ENCODE results near the gene MORN1.
A peak's percentile ranks its signal among the peaks of the same experiment; 100 is the strongest.

The MORN1 gene

DNA sequence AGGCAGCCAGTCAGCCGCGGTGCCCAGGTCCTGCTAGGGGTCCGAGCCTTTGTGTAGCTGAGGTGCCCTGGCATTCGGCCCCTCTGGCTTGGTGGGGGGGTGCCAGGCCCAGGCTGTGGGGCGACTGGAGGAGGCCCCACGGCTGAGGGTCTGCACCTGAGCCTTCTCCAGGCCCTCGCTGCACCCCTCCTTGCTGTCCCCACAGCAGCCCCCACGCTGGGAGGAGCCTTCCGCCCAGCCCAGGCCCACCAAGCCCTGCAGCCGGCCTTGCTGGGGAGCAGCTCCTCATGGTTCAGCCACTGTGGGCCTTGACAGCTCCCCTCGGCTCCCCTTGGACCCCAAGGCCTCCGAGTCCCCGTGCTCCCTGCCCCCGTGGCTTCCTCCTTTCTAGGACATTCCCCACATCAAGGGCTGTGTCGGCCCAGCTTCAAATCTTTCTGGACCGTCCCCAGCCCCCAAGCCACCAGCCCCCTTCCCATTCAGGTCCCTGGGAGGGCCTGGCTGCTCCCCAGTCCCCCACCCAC is 67.8 kb downstream of the MORN1 start:
- DNase-seq (ENCODE audit: low read depth in 4 of 4, low spot score in 1 of 4) = no peak

DNA sequence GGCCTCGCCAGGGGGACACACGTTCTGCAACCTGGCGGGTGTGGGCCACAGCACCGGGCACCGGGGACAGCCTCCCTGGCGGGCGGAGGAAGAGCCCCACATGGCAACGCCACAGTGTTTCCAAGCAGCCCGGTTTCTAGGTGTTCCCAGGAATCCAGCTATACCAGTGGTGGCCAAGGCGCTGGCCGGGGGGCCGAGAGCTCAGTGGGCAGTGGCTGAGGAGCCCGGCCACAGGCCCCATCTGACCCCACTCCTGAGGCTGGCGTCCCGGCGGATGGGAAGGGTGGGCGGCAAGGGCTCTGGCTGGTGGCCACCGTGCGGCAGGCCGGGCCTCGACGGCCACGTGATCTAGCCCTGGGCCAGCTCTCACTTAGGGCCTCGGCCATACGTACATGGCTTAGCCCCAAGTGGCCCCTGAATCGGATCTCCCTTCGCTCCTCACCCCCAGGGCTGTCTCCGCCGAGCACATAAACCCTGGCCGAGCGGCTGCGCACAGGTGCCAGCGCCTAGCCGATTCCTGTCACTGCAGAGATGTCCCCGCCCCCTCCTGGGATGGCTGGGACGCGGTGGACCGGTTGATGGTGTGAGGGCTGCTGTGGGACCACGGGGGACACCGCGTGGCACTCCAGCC is 68.7 kb downstream of the MORN1 start:
- DNase-seq (ENCODE audit: low read depth in 4 of 4, low spot score in 1 of 4) = no peak

DNA sequence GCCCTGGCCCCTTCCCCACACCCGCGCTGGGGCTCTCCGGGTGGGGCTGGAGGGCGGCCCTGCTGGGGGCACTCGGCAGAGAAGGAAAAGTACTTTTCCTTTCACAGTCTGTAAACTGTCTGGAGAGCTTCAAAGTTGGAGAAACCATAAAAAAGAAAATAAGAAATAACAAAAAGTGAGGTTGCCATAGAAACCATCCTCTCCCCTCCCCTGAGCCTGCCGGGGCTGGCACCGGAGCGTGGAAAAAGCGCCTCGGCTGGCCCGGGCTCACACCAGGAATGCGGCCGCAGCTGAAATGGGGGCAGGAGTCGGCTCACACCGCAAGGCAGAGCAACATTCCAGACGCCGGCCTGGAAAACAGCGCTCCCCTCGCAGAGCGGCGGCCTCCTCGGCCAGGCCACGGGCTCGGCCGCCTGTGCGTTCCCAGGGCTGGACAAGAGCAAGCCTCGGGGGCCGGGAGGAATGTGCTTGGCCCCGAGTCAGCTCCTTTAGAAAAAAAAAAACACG is 69.2 kb downstream of the MORN1 start:
- no peak for DNase-seq (ENCODE audit: low read depth in 4 of 4, low spot score in 1 of 4)

DNA sequence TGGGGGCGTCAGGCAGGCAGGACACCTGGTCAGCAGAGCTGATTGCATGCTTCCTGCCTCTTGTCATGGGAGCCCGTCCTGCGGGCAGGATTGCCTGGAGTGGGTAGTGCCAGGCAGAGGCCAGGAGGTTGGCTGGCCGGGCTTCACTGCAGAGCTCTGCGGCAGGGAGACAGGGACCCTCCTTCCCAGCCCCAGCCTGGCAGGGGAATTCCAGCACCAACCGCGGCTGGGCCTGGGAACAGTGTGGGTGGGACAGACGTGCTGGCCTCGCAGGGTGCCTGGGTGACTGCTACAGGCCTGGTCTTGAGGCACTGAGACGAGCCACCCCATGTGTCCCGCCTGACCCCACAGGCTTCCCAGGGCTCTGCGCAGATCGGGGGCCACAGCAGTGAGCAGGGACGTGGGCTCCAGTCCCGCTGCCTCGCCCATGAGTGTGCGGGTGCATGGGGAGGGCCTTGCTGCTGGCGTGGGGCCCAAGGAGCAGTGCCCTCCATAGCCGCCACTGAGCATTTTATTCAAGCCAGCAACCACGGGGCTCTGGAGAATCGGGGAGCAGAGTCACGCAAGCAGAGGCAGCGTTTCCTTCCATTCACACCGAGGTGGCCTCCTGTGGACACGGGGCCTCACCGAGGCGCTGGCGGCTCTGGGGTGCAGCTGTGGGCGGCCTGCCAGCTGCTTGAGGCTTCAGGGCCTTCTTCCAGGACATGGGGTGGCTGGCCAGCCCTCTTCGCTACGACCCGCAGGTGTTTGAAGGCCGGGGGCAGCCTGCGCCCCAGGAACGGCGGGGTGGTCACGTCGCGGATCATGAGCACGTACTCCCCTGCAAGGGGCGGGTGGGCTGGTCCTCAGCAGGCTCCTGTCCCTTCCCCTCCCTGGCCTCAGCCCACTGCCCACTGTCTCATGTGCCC is 70.3 kb downstream of the MORN1 start:
- DNase-seq (ENCODE audit: low read depth in 4 of 4, low spot score in 1 of 4) = no peak

DNA sequence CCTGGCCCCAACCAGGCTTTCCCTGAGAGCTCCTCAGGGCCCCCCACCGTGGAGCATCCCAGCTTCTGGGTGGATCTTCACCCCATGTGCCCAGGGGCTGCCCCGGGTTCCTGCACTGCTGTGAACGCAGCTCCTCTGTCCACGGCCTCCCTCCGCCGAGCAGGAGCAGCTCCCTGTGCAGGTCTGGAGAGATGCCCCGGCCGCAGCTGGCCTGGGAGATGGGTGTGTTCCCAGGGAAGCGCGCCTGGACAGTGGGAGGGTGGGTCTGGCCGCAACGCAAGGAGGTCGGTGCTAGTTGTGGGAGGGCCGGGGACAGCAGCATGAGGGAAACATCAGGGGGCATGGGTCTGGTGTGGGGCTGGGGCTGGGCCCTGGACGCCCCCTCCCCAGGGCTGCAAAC is 71.3 kb downstream of the MORN1 start:
- DNase-seq (ENCODE audit: low read depth in 4 of 4, low spot score in 1 of 4) = no peak

DNA sequence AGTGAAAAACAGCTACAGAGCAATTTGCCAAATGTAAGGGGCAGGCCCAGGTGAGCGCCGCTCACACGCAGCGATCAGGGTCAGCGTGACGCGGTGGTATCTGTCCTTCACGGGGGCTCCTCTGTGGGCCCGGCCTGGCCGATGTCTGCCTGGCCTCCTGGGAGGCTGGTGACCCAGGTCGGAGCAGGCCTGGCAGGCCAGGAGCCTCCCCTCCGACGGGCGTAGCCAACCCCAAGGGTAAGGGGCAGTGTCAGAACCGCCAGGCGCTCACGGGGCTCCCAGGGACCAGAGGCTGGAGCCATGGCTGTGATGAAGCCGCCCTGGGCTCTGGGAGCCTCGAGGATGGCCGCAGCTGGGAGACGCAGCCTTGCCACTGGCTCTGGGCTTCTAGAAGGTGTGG is 72.1 kb downstream of the MORN1 start:
- no peak for DNase-seq (ENCODE audit: low read depth in 4 of 4, low spot score in 1 of 4)

DNA sequence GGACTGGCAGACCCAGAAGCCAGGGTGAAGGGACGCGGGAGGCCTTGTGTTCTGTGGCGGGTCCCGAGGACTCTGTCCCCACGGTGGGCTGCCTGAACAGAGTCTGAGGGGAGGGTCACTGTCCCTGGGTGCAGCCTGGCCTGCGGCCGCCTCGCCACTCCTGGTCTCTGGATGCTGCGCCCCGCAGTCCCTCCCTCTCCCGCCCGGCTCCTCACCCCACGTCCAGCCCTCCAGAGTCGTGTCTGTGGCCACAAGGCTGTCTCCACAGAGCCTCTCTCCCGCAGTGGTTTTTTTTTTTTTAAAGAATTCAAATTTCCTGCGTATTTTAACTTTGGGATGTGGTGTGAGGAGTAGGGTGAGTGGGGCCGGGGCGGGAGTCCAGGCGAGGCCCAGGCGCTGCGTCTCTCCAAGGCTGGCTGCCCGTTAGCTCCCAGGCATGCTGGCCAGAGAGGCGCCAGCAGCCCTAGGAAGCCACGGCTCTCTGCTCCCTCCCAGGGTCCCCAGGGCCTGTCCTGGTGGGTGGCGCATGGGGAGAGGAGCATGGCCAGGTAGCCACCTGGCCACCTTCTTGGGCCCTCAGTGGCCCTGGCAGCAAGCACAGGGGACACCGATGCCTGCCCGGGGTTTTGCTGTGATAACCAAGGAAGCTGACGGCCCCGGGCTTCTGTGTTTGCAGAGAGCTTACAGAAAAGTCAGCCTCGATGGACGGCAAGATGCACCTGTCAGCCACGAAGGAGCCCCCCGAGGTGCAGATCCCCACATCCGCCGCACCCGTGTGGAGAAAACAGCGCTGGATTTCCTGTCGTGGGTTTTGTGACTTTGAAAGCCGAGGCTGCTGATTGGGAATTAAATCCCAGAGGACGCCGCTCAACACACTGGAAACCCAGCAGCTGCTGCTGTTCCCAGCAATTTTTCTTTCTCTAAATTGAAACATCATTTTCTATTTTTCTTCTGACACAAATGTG is 72.8 kb downstream of the MORN1 start:
- DNase-seq (ENCODE audit: low read depth in 4 of 4, low spot score in 1 of 4) = no peak

DNA sequence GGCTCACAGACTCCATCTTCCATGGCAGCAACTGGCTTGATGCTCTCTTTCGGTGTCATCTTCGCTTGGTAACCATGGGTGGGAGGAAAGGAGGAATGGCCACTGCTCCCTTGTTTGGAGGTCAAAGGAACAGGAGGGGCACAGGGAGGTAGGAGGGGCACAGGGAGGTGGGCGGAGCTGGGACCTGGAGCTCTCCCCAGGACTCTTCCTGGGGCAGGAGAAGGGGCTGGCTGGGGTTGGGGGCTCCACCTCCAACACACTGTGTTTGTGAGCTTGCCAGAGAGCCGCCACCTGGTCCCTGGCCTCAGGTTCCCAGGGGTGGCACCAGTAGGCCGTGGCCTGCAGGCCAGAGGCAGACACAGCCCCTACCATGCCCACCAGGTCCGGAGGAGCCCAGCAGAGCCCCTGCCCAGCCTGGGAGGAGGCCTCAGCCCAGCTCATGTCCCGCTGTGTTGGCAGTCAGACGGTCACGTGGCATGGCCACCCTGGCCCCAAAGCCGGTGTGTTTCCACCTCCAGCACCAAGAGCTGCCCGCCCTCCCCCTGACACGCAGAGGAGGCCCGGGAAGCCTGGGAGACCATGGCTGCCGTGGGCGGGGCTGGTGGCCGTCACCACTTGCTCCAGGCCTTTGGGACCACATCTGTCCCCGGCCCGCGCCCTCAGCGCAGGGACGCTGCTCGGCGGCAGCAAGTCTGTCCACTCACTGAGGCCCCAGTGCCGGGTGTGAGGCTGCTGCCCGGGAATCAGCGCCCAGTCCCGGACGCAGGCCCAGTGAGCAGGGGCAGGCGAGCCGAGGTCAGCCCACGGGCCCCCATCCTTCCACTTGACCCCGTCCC is 73.9 kb downstream of the MORN1 start:
- no peak for DNase-seq (ENCODE audit: low read depth in 4 of 4, low spot score in 1 of 4)

DNA sequence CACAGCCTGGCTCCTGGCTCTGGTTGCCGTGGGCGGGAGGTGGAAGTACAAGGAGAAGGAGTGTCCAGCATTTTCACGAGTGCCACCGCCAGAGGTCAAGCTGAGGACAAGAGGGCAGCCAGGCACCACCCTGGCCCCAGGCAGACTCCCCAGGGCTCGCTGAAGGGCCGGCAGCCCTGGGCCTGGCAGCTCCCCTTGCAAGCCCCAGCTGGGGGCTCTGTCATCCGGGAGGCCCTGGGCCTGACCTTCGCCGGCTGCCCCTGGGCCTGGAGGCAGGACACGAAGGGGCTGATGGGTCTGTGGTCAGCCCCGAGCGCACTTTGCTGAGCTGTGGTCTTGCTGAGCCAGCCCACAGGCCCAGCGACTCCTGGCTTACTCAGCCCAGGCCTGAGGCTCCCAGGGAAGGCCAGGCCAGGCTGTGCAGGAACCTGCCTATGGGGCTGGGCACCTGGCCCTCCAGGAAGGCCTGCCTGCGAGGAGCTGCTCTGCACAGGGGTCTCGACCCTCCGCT is 74.8 kb downstream of the MORN1 start:
- no peak for DNase-seq (ENCODE audit: low read depth in 4 of 4, low spot score in 1 of 4)

DNA sequence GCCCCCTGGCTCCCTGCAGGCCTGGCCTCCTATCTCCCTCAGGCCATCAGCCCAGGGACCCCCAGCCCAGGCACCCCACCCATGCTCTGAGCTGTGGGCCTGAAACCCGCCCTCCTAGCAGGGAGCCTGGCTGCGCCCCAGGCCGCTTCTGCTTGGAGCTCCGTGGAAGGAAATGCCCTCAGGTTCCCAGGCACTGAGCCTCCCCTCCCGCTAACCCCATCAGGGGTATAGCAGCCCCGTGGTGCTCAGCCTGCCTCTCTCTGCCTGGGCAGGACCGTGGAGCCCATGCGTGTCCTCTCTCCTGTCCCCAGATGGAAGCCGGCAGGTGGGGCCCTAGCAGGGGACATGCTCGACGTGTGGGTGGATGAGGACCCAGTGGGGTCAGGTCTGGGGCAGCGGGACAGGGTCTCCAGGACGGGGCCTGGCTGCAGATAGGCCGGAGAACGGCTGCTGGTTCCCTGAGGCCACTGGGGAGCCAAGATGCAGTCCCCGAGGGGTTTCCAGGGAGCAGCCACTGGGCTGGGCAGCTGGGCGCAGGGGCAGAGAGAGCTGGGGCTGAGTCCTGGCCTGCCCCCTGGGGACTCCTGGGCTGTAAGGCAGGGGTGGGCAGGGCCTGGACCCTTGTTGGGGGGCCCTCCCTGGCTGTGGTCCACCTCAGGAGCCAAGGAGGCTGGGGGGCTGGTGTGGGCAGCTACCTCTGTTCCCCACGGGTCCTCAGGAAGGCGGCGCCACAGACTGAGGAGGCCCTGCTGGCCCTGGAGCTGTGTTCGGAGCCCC is 75.5 kb downstream of the MORN1 start:
- DNase-seq (ENCODE audit: low read depth in 4 of 4, low spot score in 1 of 4) = no peak

DNA sequence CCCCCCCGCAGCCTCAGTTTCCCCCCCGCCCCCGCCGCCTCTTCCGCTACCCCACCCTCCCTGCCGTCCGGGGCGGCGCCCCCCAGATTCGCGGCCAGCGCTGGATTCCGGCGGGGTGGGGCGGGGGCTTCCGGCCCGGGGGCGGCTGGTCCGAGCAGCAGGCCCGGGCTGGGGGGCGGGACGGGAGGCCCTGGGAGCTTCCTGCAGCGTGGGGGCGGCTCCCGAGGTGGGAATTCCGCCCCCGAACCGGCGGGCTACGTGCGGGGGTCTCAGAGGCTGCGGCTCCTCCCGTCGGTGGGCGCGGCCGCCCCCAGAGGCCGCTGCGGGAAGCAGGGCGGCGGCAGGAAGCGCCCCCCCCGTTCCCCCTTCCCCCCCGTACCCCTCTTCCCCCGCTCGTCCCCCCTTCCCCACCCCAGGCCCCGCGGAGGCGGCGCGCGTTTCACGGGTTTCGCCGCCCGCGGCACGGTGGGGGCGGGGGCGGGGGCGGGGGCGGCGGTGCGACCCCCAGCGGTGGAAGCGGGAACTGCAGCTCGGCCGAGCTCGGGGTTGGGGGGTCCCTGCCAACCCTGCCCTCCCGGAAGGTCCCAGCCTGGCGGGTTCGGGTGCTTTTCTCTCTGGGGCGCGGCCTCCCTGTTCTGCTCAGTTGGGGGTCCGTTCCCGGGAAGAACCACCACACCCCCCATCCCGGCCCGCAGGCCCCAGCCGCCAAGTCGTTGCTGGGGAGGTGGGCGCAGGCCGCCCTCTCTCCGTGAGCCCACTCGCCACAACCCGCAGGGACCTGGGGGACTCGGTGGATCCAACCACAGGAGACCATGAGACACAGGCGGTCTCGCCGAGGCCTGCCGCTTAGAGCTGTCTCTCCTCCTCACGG is 76.3 kb downstream of the MORN1 start:
- peak in 3 of 4 experiments; percentile 17 to 48 (median 25) for DNase-seq (ENCODE audit: low read depth in 4 of 4, low spot score in 1 of 4)

DNA sequence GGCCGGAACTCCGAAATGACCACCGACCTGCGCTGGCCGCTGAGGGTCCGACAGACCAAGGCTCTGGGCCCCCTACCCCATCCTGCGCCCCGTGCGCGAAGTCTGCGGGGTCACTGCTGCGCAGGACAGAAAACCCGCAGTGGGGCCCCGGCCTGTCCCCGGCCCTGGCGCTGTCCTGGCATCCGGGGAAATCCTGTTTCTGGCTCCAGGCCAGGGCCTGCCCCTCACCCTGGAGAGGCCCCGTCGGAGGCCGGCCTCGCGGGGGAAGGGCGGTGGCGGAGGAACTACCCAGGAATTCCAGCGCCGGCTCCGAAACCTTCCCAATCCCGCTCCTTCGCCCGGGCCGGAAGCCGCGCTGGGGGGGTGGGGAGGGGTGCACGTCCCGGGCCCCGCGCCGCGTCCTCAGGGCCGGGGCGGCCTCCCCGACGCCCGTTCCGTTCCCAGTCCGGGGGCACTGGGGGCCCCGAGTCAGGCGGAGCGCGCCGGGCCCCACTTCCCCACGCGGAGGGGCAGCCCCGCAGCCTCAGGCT is 77.0 kb downstream of the MORN1 start:
- no peak for DNase-seq (ENCODE audit: low read depth in 4 of 4, low spot score in 1 of 4)

DNA sequence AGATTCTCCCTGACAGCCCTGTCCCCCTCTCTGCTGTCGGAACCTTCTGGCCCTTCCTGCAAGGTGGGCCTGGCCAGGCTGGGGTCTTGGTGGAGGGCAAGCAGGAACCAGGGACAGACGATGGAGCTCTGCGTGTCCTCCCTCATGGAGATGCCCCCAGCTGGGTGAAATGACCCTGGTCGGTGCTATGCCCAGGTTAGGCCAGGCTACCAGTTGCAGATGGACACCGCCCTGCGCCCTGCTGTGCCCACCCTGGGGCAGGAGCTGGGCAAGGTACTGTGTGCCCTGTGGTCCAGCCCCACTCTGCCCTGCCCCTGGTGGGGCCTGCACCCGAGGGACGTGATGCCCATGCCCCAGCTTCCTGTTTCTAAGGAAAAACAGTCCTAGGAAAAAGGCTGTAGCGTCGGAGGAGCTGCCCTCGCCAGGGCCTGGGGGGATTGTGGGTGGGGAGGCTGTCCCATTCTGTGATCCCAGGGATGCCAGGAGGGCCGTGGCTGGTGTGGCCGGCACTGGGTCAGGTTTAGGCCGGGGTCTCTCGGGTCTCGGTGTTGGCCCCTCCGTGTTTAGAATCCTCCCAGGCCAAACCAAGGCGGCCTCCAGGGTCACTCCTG is 77.6 kb downstream of the MORN1 start:
- DNase-seq (ENCODE audit: low read depth in 4 of 4, low spot score in 1 of 4) = no peak

DNA sequence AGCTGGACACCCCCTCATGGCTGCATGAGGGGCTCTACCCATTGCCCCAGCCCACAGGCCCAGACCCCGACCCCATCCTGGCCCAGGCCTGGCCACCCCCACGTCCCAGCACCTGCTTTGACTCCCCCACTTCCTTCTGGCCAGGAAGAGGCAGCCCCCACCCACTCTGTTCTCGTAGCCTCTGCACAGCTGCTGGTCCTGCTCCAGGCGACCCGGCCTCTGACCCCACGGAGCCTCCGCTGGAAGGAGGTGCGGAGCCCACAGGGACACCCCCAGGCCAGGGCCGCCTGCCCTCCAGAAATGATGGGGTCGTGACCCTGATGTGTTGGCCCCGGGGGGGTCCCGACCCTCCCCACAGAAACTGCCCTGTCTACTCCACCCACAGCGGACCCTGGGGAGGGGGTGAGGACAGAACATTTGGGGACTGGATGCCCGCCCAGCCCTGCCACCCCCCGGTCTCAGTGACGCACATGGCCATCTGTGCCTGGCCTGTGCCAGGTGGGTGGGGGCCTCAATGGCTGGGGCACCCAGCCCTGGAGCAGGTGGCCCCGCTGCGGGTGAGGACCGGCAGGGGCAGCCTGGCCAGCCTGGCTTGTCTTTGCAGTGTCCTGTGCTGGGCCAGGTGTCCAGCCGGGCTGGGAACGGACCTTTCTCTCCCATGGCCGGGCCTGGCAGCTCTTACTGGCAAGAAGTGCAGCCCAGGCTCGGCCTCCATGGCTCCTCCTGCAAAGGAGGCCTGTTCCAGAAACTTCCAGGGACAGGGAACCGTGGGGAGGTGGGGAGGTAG is 78.6 kb downstream of the MORN1 start:
- DNase-seq (ENCODE audit: low read depth in 4 of 4, low spot score in 1 of 4) = no peak

DNA sequence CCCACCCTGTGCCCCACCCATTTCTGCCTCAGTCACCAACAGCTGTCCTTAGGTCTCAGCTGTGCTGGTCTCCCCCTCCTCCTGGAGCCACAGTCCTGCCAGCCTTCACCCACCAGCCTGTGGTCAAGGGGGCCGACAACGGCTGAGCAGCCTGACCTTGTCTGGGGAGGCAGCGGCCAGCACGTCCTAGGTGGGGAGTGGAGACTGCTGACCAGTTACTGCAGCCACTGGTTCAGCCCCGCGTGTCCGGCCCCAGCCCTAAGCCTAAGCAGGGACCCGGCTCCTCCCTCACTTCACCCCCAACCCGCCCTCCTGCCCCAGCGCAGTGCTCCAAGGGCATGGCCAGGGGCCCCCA is 79.2 kb downstream of the MORN1 start:
- no peak for DNase-seq (ENCODE audit: low read depth in 4 of 4, low spot score in 1 of 4)

DNA sequence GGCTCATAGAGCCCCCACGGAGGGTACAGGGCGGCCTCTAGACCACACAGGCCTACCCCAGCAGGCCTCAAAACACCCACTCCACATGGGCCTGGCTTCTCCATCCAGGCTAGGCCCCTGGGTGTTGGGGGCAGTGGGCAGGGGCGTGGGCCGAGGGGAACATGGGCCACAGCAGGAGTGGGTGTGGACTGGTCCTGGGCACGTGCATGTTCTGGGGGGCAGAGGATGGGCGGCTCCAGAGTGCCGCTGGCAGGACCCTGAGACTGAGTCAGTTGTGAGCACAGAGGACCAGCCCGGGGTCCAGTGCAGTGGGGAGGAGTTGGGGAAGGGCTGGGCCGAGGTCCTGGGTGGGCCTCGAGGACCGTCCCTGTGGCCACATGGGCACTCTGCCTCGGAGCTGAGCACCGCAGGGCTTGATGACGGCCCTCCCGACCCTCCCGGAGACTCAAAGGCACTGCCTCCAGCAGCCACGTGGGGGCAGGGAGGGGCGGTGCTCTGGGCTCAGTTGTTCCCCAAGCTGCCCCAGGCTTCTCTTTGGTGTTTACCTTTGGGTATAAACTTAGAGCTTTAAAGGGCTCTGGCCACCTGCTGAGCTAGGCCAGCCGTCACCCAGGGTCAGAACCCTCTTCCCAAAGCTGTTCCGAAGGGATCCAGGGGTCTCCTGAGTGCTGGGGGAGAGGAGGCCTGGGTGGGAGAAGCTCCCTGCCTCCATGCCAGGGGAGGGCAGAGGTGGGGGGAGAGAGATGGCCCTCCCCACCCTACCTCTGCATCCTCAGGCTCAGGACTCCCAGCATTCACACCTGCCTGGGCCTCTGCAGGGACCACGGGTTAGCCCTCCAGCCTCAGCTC is 79.9 kb downstream of the MORN1 start:
- DNase-seq (ENCODE audit: low read depth in 4 of 4, low spot score in 1 of 4) = peak in 2 of 4 experiments; percentile 30 to 34

All from stimulated activated CD4-positive, alpha-beta T cell treated with anti-CD3 and anti-CD28 coated beads, Interleukin-1b, Interleukin-23, amount 100 ng/mL, for 24 hours (primary cell).